ENCODE measurements around the gene BFAR. TPM values are rescaled to one million over a fixed set of nuclear protein-coding genes. Genes with fewer than 3 reads are reported as not detected.

Gene BFAR
- 46.3 TPM for polyA plus RNA-seq

GRCh38 chr16:14632693-14633569, at the start of gene BFAR:
BFAR (plus strand) TSS chr16:14632951; CDS start chr16:14644347, 11,396 bp downstream.
- Mint-ChIP-seq H3K27ac (peak within 1 kb of the TSS; percentile 97 to 99 (median 98)), H3K36me3 (peaks cover 2% of the 10 kb centered on the region), H3K4me3 (peak within 1 kb of the TSS; percentile 98 to 100 (median 100)), H3K4me1 (peaks cover 31 to 44% (median 34%) of the 10 kb centered on the region in 3 donors), H3K27me3 (no peaks in the 10 kb centered on the region), H3K9me3 (peaks cover 0 to 2% (median 0%) of the 10 kb centered on the region in 3 donors)

GRCh38 chr16:14585287-14585686, 47.5 kb upstream of the BFAR start:
- Mint-ChIP-seq H3K4me1 (peaks cover 6 to 18% (median 12%) of the 10 kb centered on the region in 3 donors), H3K4me3 (no peak overlapping the region), H3K36me3 (peaks cover 9% of the 10 kb centered on the region), H3K9me3 (no peaks in the 10 kb centered on the region), H3K27me3 (no peaks in the 10 kb centered on the region), H3K27ac (peak overlapping the region in 1 of 3 donors; percentile 12)

- no peak overlapping the region for H3K27ac Mint-ChIP-seq
- no peak overlapping the region for H3K4me3 Mint-ChIP-seq
- peaks cover 8% of the 10 kb centered on the region for H3K36me3 Mint-ChIP-seq
- H3K27me3 Mint-ChIP-seq, result no peaks in the 10 kb centered on the region
- no peaks in the 10 kb centered on the region for H3K9me3 Mint-ChIP-seq
- peaks cover 4 to 18% (median 12%) of the 10 kb centered on the region in 3 donors for H3K4me1 Mint-ChIP-seq
These were observed 46.0 kb upstream of the BFAR start for GRCh38 chr16:14586637-14587305.

GRCh38 chr16:14600164-14600563, 32.6 kb upstream of the BFAR start:
- Mint-ChIP-seq H3K27ac (peak overlapping the region in 1 of 3 donors; percentile 61), H3K27me3 (no peaks in the 10 kb centered on the region), H3K4me3 (no peak overlapping the region), H3K9me3 (no peaks in the 10 kb centered on the region), H3K36me3 (peaks cover 19% of the 10 kb centered on the region), H3K4me1 (peaks cover 2 to 6% (median 5%) of the 10 kb centered on the region in 3 donors)

GRCh38 chr16:14602443-14602963, 30.2 kb upstream of the BFAR start:
- H3K9me3 Mint-ChIP-seq, result no peaks in the 10 kb centered on the region
- peaks cover 14 to 19% (median 17%) of the 10 kb centered on the region in 3 donors for H3K4me1 Mint-ChIP-seq
- peak overlapping the region in 1 of 3 donors; percentile 53 for H3K27ac Mint-ChIP-seq
- no peaks in the 10 kb centered on the region for H3K27me3 Mint-ChIP-seq
- H3K4me3 Mint-ChIP-seq, result no peak overlapping the region
- H3K36me3 Mint-ChIP-seq, result peaks cover 19% of the 10 kb centered on the region

- no peaks in the 10 kb centered on the region for H3K27me3 Mint-ChIP-seq
- peaks cover 29 to 39% (median 36%) of the 10 kb centered on the region in 3 donors for H3K4me1 Mint-ChIP-seq
- no peaks in the 10 kb centered on the region for H3K9me3 Mint-ChIP-seq
- peak overlapping the region; percentile 8 to 63 (median 61) for H3K27ac Mint-ChIP-seq
- H3K36me3 Mint-ChIP-seq, result peaks cover 16% of the 10 kb centered on the region
- peak overlapping the region in 2 of 4 donors; percentile 76 to 85 for H3K4me3 Mint-ChIP-seq
These were observed 26.6 kb upstream of the BFAR start for GRCh38 chr16:14606102-14606501.

GRCh38 chr16:14608111-14608566, 24.6 kb upstream of the BFAR start:
- H3K4me3 Mint-ChIP-seq, result peak overlapping the region; percentile 36 to 95 (median 78)
- H3K27ac Mint-ChIP-seq, result peak overlapping the region; percentile 29 to 89 (median 77)
- peaks cover 11% of the 10 kb centered on the region for H3K36me3 Mint-ChIP-seq

GRCh38 chr16:14608604-14609003, 24.1 kb upstream of the BFAR start:
- Mint-ChIP-seq H3K27ac (peak overlapping the region; percentile 29 to 89 (median 77)), H3K36me3 (peaks cover 9% of the 10 kb centered on the region), H3K4me1 (peaks cover 29 to 40% (median 37%) of the 10 kb centered on the region in 3 donors), H3K27me3 (no peaks in the 10 kb centered on the region), H3K9me3 (no peaks in the 10 kb centered on the region), H3K4me3 (peak overlapping the region; percentile 36 to 95 (median 78))

More at GRCh38 chr16:14608111-14608566, 24.6 kb upstream of the BFAR start:
- no peaks in the 10 kb centered on the region for H3K27me3 Mint-ChIP-seq
- H3K9me3 Mint-ChIP-seq, result no peaks in the 10 kb centered on the region
- H3K4me1 Mint-ChIP-seq, result peaks cover 29 to 40% (median 37%) of the 10 kb centered on the region in 3 donors

GRCh38 chr16:14609716-14610115, 23.0 kb upstream of the BFAR start:
- peak overlapping the region in 1 of 3 donors; percentile 89 for H3K27ac Mint-ChIP-seq
- no peaks in the 10 kb centered on the region for H3K9me3 Mint-ChIP-seq
- H3K27me3 Mint-ChIP-seq, result no peaks in the 10 kb centered on the region
- peak overlapping the region in 1 of 4 donors; percentile 30 for H3K4me3 Mint-ChIP-seq
- peaks cover 10% of the 10 kb centered on the region for H3K36me3 Mint-ChIP-seq
- H3K4me1 Mint-ChIP-seq, result peaks cover 29 to 40% (median 37%) of the 10 kb centered on the region in 3 donors

- Mint-ChIP-seq H3K4me3 (no peak overlapping the region), H3K9me3 (no peaks in the 10 kb centered on the region), H3K4me1 (peaks cover 21 to 30% (median 28%) of the 10 kb centered on the region in 3 donors), H3K27ac (no peak overlapping the region), H3K36me3 (peaks cover 10% of the 10 kb centered on the region), H3K27me3 (no peaks in the 10 kb centered on the region)
These were observed 21.1 kb upstream of the BFAR start for GRCh38 chr16:14611660-14612059.

- Mint-ChIP-seq H3K27ac (peak overlapping the region in 1 of 3 donors; percentile 45), H3K9me3 (no peaks in the 10 kb centered on the region), H3K4me1 (peaks cover 7 to 12% (median 9%) of the 10 kb centered on the region in 3 donors), H3K4me3 (no peak overlapping the region), H3K27me3 (no peaks in the 10 kb centered on the region), H3K36me3 (peaks cover 14% of the 10 kb centered on the region)
These were observed 18.8 kb upstream of the BFAR start for GRCh38 chr16:14613991-14614390.

- H3K36me3 Mint-ChIP-seq, result peaks cover 12% of the 10 kb centered on the region
These were observed 16.5 kb upstream of the BFAR start for GRCh38 chr16:14616280-14616679.

GRCh38 chr16:14618566-14618965, 14.2 kb upstream of the BFAR start:
- Mint-ChIP-seq H3K27me3 (no peaks in the 10 kb centered on the region), H3K4me1 (peaks cover 2 to 4% (median 3%) of the 10 kb centered on the region in 3 donors), H3K36me3 (peaks cover 10% of the 10 kb centered on the region), H3K9me3 (no peaks in the 10 kb centered on the region), H3K4me3 (no peak overlapping the region), H3K27ac (no peak overlapping the region)

More at GRCh38 chr16:14616280-14616679, 16.5 kb upstream of the BFAR start:
- H3K27ac Mint-ChIP-seq, result no peak overlapping the region
- H3K4me1 Mint-ChIP-seq, result peaks cover 3 to 4% (median 3%) of the 10 kb centered on the region in 3 donors
- no peaks in the 10 kb centered on the region for H3K27me3 Mint-ChIP-seq
- H3K9me3 Mint-ChIP-seq, result no peaks in the 10 kb centered on the region
- no peak overlapping the region for H3K4me3 Mint-ChIP-seq

- H3K4me1 Mint-ChIP-seq, result peaks cover 14 to 28% (median 14%) of the 10 kb centered on the region in 3 donors
These were observed 5.7 kb upstream of the BFAR start for GRCh38 chr16:14627078-14627477.

More at GRCh38 chr16:14627078-14627477, 5.7 kb upstream of the BFAR start:
- peak overlapping the region in 2 of 4 donors; percentile 52 to 53 for H3K4me3 Mint-ChIP-seq
- peaks cover 0 to 2% (median 0%) of the 10 kb centered on the region in 3 donors for H3K9me3 Mint-ChIP-seq
- H3K36me3 Mint-ChIP-seq, result peaks cover 4% of the 10 kb centered on the region
- H3K27me3 Mint-ChIP-seq, result no peaks in the 10 kb centered on the region
- H3K27ac Mint-ChIP-seq, result peak overlapping the region in 1 of 3 donors; percentile 15
